Measurements from ENCODE around the gene PNMA6A.
"Not testable (repeated sequence)": the region's sequence is repeated elsewhere in the genome, so short reads cannot be mapped to it uniquely, and the experiment has no call there.

Gene PNMA6A

GRCh38 chrX:153071909-153072583, at the start of gene PNMA6A:
PNMA6A (plus strand) TSS chrX:153072454; CDS start chrX:153073063, 609 bp downstream.
- H3K4me3 ChIP-seq (ENCODE audit: low read length); H3K9ac ChIP-seq (ENCODE audit: low read length); H3K27me3 ChIP-seq (ENCODE audit: low read depth, low read length); H4K20me1 ChIP-seq (ENCODE audit: insufficient read depth, low read length); H3K36me3 ChIP-seq (replicated peaks; ENCODE audit: low read depth, low read length); H3K79me2 ChIP-seq (ENCODE audit: low read length); H3K9me3 ChIP-seq (ENCODE audit: insufficient read depth, low read length); H2AFZ ChIP-seq (ENCODE audit: low read depth, low read length); H3K4me2 ChIP-seq (ENCODE audit: low read length); H3K4me1 ChIP-seq (ENCODE audit: low read length); H3K27ac ChIP-seq (ENCODE audit: low read length): not testable (repeated sequence)

DNA sequence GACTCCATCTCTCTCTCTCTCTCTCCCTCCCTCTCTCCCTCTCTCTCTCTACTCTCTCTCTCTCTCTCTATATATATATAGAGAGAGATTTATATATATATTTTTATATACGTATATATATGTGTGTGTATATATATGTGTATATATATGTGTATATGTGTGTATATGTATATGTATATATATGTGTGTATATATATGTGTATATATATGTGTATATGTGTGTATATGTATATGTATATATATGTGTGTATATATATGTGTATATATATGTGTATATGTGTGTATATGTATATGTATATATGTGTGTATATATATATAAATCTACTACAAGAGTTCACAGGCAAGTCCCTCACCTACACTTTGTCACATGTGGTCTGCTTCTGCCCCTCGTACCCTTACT, 45.8 kb upstream of the PNMA6A start:
- not testable (repeated sequence) for H3K27ac ChIP-seq (ENCODE audit: low read length); H3K36me3 ChIP-seq (replicated peaks; ENCODE audit: low read depth, low read length); H3K4me3 ChIP-seq (ENCODE audit: low read length); H2AFZ ChIP-seq (ENCODE audit: low read depth, low read length); H3K4me2 ChIP-seq (ENCODE audit: low read length); H3K9me3 ChIP-seq (ENCODE audit: insufficient read depth, low read length); H3K27me3 ChIP-seq (ENCODE audit: low read depth, low read length); H3K79me2 ChIP-seq (ENCODE audit: low read length); H4K20me1 ChIP-seq (ENCODE audit: insufficient read depth, low read length); H3K9ac ChIP-seq (ENCODE audit: low read length); H3K4me1 ChIP-seq (ENCODE audit: low read length)

DNA sequence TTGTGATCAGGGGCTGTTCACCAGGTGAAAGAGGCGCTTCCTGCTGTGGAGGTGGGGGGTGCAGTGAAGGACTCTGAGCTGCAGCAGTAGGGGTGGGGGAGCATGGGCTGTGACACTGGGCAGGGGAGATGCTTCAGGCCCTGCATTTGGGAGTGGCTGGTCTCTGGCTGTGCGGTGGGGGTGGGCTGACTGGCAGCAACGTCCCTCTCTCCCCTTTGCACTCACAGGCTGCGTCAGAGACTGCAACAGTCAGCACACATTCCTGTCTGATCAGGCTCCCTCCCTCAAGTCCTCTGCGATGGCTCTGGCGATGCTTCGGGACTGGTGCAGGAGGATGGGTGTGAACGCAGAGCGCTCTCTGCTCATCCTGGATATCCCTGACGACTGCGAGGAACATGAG, 43.8 kb upstream of the PNMA6A start:
- H3K36me3 ChIP-seq (replicated peaks; ENCODE audit: low read depth, low read length); H3K27me3 ChIP-seq (ENCODE audit: low read depth, low read length); H3K4me2 ChIP-seq (ENCODE audit: low read length); H3K4me3 ChIP-seq (ENCODE audit: low read length); H3K79me2 ChIP-seq (ENCODE audit: low read length); H3K27ac ChIP-seq (ENCODE audit: low read length); H4K20me1 ChIP-seq (ENCODE audit: insufficient read depth, low read length); H3K4me1 ChIP-seq (ENCODE audit: low read length); H2AFZ ChIP-seq (ENCODE audit: low read depth, low read length); H3K9me3 ChIP-seq (ENCODE audit: insufficient read depth, low read length); H3K9ac ChIP-seq (ENCODE audit: low read length): not testable (repeated sequence)

DNA sequence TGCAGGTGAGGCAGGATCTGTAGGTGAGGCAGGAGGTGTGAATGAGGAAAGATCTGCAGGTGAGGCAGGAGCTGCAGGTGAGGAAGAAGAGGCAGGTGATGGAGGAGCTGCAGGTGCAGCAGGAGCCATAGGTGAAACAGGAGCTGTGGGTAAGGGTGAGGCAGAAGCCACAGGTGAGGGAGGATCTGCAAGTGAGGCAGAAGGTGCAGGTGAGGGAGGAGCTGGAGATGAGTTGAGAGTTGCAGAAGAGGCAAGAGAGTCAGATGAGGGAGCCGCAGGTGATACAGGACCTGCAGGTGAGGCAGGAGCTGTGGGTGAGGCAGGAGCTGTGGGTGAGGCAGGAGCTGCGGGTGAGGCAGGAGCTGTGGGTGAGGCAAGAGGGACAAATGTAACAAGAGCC, 43.1 kb upstream of the PNMA6A start:
- no peak overlapping the region for H3K4me3 ChIP-seq (ENCODE audit: low read length)
- H3K9ac ChIP-seq (ENCODE audit: low read length), result no peak overlapping the region
- H3K4me2 ChIP-seq (ENCODE audit: low read length), result no peak overlapping the region
- peaks cover 5% of the 10 kb centered on the region for H3K4me1 ChIP-seq (ENCODE audit: low read length)
- TF ChIP-seq EZH2phosphoT487 (IDR thresholded peaks at IDR 0.05; ENCODE audit: low read depth) (no peak), CTCF (IDR thresholded peaks at IDR 0.05; ENCODE audit: low read depth, low read length) (no peak)
- H3K27me3 ChIP-seq (ENCODE audit: low read depth, low read length), result no peaks in the 10 kb centered on the region
- no peaks in the 10 kb centered on the region for H4K20me1 ChIP-seq (ENCODE audit: insufficient read depth, low read length)
- no peaks in the 10 kb centered on the region for H3K36me3 ChIP-seq (replicated peaks; ENCODE audit: low read depth, low read length)
- no peaks in the 10 kb centered on the region for H3K79me2 ChIP-seq (ENCODE audit: low read length)
- no peak overlapping the region for H3K27ac ChIP-seq (ENCODE audit: low read length)
- H2AFZ ChIP-seq (ENCODE audit: low read depth, low read length), result no peak overlapping the region
- H3K9me3 ChIP-seq (ENCODE audit: insufficient read depth, low read length), result no peaks in the 10 kb centered on the region

DNA sequence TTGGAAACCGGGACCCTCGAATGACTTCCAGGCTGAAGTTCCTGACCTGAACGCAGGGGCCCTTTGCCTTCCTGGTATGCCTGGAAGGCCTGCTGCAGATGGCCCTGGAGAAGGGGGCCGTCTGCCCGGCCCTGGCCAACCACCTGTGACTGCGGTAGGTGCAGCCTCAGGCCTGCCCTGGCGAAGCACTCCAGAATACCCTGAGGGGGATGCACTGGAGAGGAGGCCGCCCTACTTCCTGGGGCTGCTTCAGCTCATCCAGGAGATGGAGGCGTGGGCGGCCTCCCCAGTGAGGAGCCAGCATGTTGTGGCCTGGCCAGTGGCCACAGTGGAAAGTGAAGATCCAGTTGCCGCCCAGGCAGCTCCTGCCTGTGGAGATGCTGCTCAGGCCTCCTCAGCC, 42.4 kb upstream of the PNMA6A start:
- Histone ChIP-seq H3K9me3 (ENCODE audit: insufficient read depth, low read length) (no peaks in the 10 kb centered on the region), H3K79me2 (ENCODE audit: low read length) (no peaks in the 10 kb centered on the region), H3K4me3 (ENCODE audit: low read length) (no peak overlapping the region), H3K9ac (ENCODE audit: low read length) (no peak overlapping the region), H3K4me2 (ENCODE audit: low read length) (no peak overlapping the region), H3K27ac (ENCODE audit: low read length) (no peak overlapping the region), H4K20me1 (ENCODE audit: insufficient read depth, low read length) (no peaks in the 10 kb centered on the region), H2AFZ (ENCODE audit: low read depth, low read length) (no peak overlapping the region), H3K27me3 (ENCODE audit: low read depth, low read length) (no peaks in the 10 kb centered on the region), H3K36me3 (replicated peaks; ENCODE audit: low read depth, low read length) (no peaks in the 10 kb centered on the region), H3K4me1 (ENCODE audit: low read length) (peaks cover 5% of the 10 kb centered on the region)
- TF ChIP-seq EZH2phosphoT487 (IDR thresholded peaks at IDR 0.05; ENCODE audit: low read depth) (no peak), CTCF (IDR thresholded peaks at IDR 0.05; ENCODE audit: low read depth, low read length) (no peak)
